H9 (cell line): ENCODE data around the gene TFAP2D. TPM values are rescaled to one million over a fixed set of nuclear protein-coding genes. Genes with fewer than 3 reads are reported as not detected.

Source experiments
- DNase-seq: peaks from one replicate; pipeline ENCODE4 v3.0.0-alpha.2; 2017
- H2AFZ ChIP-seq: one replicate; pipeline ENCODE4 v1.6.1; 2013; ENCODE audit warnings: mild to moderate bottlenecking, low read length, control low read depth, moderate library complexity
- H2AK5ac ChIP-seq: 2 replicates; pipeline ENCODE4 v1.6.1; 2013; ENCODE audit warnings: low read length, control low read depth, mixed read lengths; ENCODE audit not compliant: insufficient read length
- H2BK120ac ChIP-seq: one replicate; pipeline ENCODE4 v1.6.1; 2013; ENCODE audit warnings: low read depth, mild to moderate bottlenecking, low read length, control low read depth, inconsistent platforms; ENCODE audit not compliant: poor library complexity, severe bottlenecking
- H2BK12ac ChIP-seq: 2 replicates; pipeline ENCODE4 v1.6.1; 2013; ENCODE audit warnings: low read length, control low read depth, mixed read lengths, low read depth; ENCODE audit not compliant: insufficient read length
- H2BK15ac ChIP-seq: 2 replicates; pipeline ENCODE4 v1.6.1; 2013; ENCODE audit warnings: low read depth, low read length, control low read depth
- H2BK20ac ChIP-seq: one replicate; pipeline ENCODE4 v1.6.1; 2013; ENCODE audit warnings: low read depth, mild to moderate bottlenecking, low read length, control low read depth, inconsistent platforms; ENCODE audit not compliant: poor library complexity, severe bottlenecking
- H2BK5ac ChIP-seq: 2 replicates; pipeline ENCODE4 v1.6.1; 2013; ENCODE audit warnings: low read length, control low read depth, mixed read lengths; ENCODE audit not compliant: insufficient read length
- H3K14ac ChIP-seq: 2 replicates; pipeline ENCODE4 v1.6.1; 2013; ENCODE audit warnings: low read length, control low read depth; ENCODE audit not compliant: insufficient read depth
- H3K18ac ChIP-seq: 2 replicates; pipeline ENCODE4 v1.6.1; 2013; ENCODE audit warnings: low read depth, mild to moderate bottlenecking, mixed read lengths, low read length, control low read depth; ENCODE audit not compliant: insufficient read length
- H3K23ac ChIP-seq: 2 replicates; pipeline ENCODE4 v1.6.1; 2013; ENCODE audit warnings: low read length, control low read depth, mixed read lengths, low read depth; ENCODE audit not compliant: insufficient read length
- H3K23me2 ChIP-seq: 2 replicates; pipeline ENCODE4 v1.6.1; 2013; ENCODE audit warnings: low read depth, mild to moderate bottlenecking, mixed read lengths, low read length, control low read depth; ENCODE audit not compliant: insufficient read length, poor library complexity, severe bottlenecking
- H3K27ac ChIP-seq: 2 replicates; pipeline ENCODE4 v1.5.1; 2013; ENCODE audit warnings: low read length, control low read depth, mixed read lengths, low read depth; ENCODE audit not compliant: insufficient read length
- H3K27me3 ChIP-seq: 2 replicates; pipeline ENCODE4 v1.6.1; 2013; ENCODE audit warnings: low read length, control low read depth, inconsistent platforms; ENCODE audit not compliant: insufficient read depth
- H3K4ac ChIP-seq: 2 replicates; pipeline ENCODE4 v1.6.1; 2013; ENCODE audit warnings: low read depth, mild to moderate bottlenecking, control low read depth, inconsistent platforms, low read length, moderate library complexity
- H3K4me1 ChIP-seq: 2 replicates; pipeline ENCODE4 v1.6.1; 2013; ENCODE audit warnings: low read length, control low read depth, inconsistent platforms; ENCODE audit not compliant: insufficient read depth
- H3K4me2 ChIP-seq: 2 replicates; pipeline ENCODE4 v1.6.1; 2013; ENCODE audit warnings: low read length, control low read depth, mixed read lengths; ENCODE audit not compliant: insufficient read length, insufficient read depth
- H3K56ac ChIP-seq: 2 replicates; pipeline ENCODE4 v1.6.1; 2013; ENCODE audit warnings: low read depth, mild to moderate bottlenecking, mixed read lengths, low read length, control low read depth; ENCODE audit not compliant: insufficient read length
- H3K79me1 ChIP-seq: 2 replicates; pipeline ENCODE4 v1.6.1; 2013; ENCODE audit warnings: low read depth, mild to moderate bottlenecking, moderate library complexity, low read length, control low read depth, inconsistent platforms; ENCODE audit not compliant: insufficient read depth, poor library complexity, severe bottlenecking
- H3K79me2 ChIP-seq: 2 replicates; pipeline ENCODE4 v1.6.1; 2013; ENCODE audit warnings: low read length, control low read depth, inconsistent platforms; ENCODE audit not compliant: insufficient read depth
- H3K9ac ChIP-seq: 2 replicates; pipeline ENCODE4 v1.6.1; 2013; ENCODE audit warnings: low read length, control low read depth, mixed read lengths; ENCODE audit not compliant: insufficient read length; ENCODE audit errors: extremely low read depth
- H3K9me3 ChIP-seq: one replicate; pipeline ENCODE4 v1.6.1; 2013; ENCODE audit warnings: low read depth, low read length, inconsistent platforms; ENCODE audit not compliant: control insufficient read depth
- H3T11ph ChIP-seq: one replicate; pipeline ENCODE4 v1.6.1; 2013; ENCODE audit warnings: mild to moderate bottlenecking, low read length, control low read depth, inconsistent platforms
- H4K20me1 ChIP-seq: one replicate; pipeline ENCODE4 v1.6.1; 2013; ENCODE audit not compliant: control insufficient read depth, insufficient read length, insufficient read depth
- H4K5ac ChIP-seq: 2 replicates; pipeline ENCODE4 v1.6.1; 2013; ENCODE audit warnings: low read depth, mild to moderate bottlenecking, mixed read lengths, low read length, control low read depth; ENCODE audit not compliant: insufficient read length
- H4K8ac ChIP-seq: replicated peaks from 2 replicates; pipeline ENCODE4 v1.6.1; 2013; ENCODE audit warnings: low read length, control low read depth, mixed read lengths, low read depth; ENCODE audit not compliant: insufficient read length
- H4K91ac ChIP-seq: 2 replicates; pipeline ENCODE4 v1.6.1; 2013; ENCODE audit warnings: low read depth, mild to moderate bottlenecking, moderate library complexity, mixed read lengths, low read length, control low read depth; ENCODE audit not compliant: insufficient read length
- H3K27ac Mint-ChIP-seq, 3 experiments: 2 replicates in 2 of 3; 3 replicates in 1 of 3; pipeline ENCODE4 v1.8.0; 2020 to 2021; ENCODE audit warnings: mixed read lengths in 3 of 3, mild to moderate bottlenecking in 1 of 3, moderate library complexity in 1 of 3
- H3K27me3 Mint-ChIP-seq: 2 replicates; pipeline ENCODE4 v1.8.0; 2021; ENCODE audit warnings: low read depth, mild to moderate bottlenecking, moderate library complexity, mixed read lengths
- H3K36me3 Mint-ChIP-seq, 3 experiments: 2 replicates in 2 of 3; 3 replicates in 1 of 3; pipeline ENCODE4 v1.8.0; 2020 to 2021; ENCODE audit warnings: low read depth in 3 of 3, mixed read lengths in 3 of 3; ENCODE audit not compliant: insufficient read depth in 1 of 3
- H3K4me1 Mint-ChIP-seq, 2 experiments: 2 replicates each; pipeline ENCODE4 v1.8.0; 2020; ENCODE audit warnings: mixed read lengths in 2 of 2
- H3K4me3 Mint-ChIP-seq, 2 experiments: 2 replicates in 1 of 2; 3 replicates in 1 of 2; pipeline ENCODE4 v1.8.0; 2020 to 2021; ENCODE audit warnings: mild to moderate bottlenecking in 2 of 2, mixed read lengths in 2 of 2, moderate library complexity in 1 of 2
- H3K9me3 Mint-ChIP-seq, 2 experiments: 2 replicates in 1 of 2; 3 replicates in 1 of 2; pipeline ENCODE4 v1.8.0; 2020; ENCODE audit warnings: mild to moderate bottlenecking in 2 of 2, mixed read lengths in 2 of 2, moderate library complexity in 1 of 2
- CTCF ChIP-seq: fragments of 200-600 bp; sonication (generic); conservative IDR thresholded peaks from 3 replicates; pipeline ENCODE4 v1.8.0; 2021; ENCODE audit warnings: antibody characterized with exemption, mild to moderate bottlenecking
- WGBS: extraction: QIAGEN DNeasy Blood & Tissue Kit; methylation state at CpG from one replicate; pipeline ENCODE4 v1.1.7; 2013; ENCODE audit warnings: missing lambda C conversion rate, low lambda C conversion rate, mixed read lengths; ENCODE audit not compliant: insufficient read length; ENCODE audit errors: extremely low coverage; 5-methylcytosine and 5-hydroxymethylcytosine counted together
- total RNA-seq: library from RNA; stranded (reverse); gene quantifications from 2 replicates; pipeline ENCODE4 v1.2.1, GENCODE V29; 2021

The TFAP2D gene
- total RNA-seq, 1 experiment from 2014 or later = not detected

- Mint-ChIP-seq H3K4me1 (peaks cover 38 to 71% of the 10 kb centered on the region in 2 experiments), H3K9me3 (peaks cover 0 to 22% of the 10 kb centered on the region in 2 experiments; a peak in 3 of 5 replicates), H3K27ac (no peak overlapping the region), H3K4me3 (no peak overlapping the region), H3K36me3 (peaks cover 0 to 1% (median 0%) of the 10 kb centered on the region in 3 experiments; a peak in 1 of 7 replicates), H3K27me3 (peaks cover 100% of the 10 kb centered on the region)
- no peak overlapping the region for H3K27ac ChIP-seq
- H3K4me1 ChIP-seq = peaks cover 5% of the 10 kb centered on the region; the same call in 1 of the 2 replicates
- no peak overlapping the region for H3K23ac ChIP-seq
- H4K8ac ChIP-seq = no peak overlapping the region
- no peak overlapping the region for H3K9ac ChIP-seq
- H3K9me3 ChIP-seq = no peaks in the 10 kb centered on the region
- H4K91ac ChIP-seq = no peak overlapping the region
- no peak overlapping the region for H2BK12ac ChIP-seq
- no peaks in the 10 kb centered on the region for H3K79me1 ChIP-seq
- H3K27me3 ChIP-seq = peaks cover 96% of the 10 kb centered on the region
- H3K56ac ChIP-seq = no peak overlapping the region
- no peak overlapping the region for H2BK20ac ChIP-seq
- no peak overlapping the region for H2BK5ac ChIP-seq
- H2AFZ ChIP-seq = no peak overlapping the region
- no peaks in the 10 kb centered on the region for H3K79me2 ChIP-seq
- DNase-seq = peak; percentile 73
- no CpG with 5 or more reads among the region's 10 CpGs for WGBS
- no peak overlapping the region for H3T11ph ChIP-seq
- H3K4ac ChIP-seq = no peak overlapping the region
- TF ChIP-seq CTCF = no peak
- H3K18ac ChIP-seq = no peak overlapping the region
- no peak overlapping the region for H2AK5ac ChIP-seq
- no peak overlapping the region for H3K4me2 ChIP-seq
- H3K23me2 ChIP-seq = peaks cover 5% of the 10 kb centered on the region
- H4K20me1 ChIP-seq = no peaks in the 10 kb centered on the region
- no peak overlapping the region for H3K14ac ChIP-seq
- no peak overlapping the region for H4K5ac ChIP-seq
- H2BK120ac ChIP-seq = no peak overlapping the region
- no peak overlapping the region for H2BK15ac ChIP-seq
These were observed 7.3 kb downstream of the TFAP2D start for GRCh38 chr6:50720623-50721022.
